ENCODE data around the gene NRG3.

Gene NRG3

GRCh38 chr10:82128527-82128926, 253.5 kb downstream of the NRG3 start:
- DNase-seq, result no peak

- DNase-seq, result no peak
Observed at GRCh38 chr10:82136103-82136502, 261.1 kb downstream of the NRG3 start.

GRCh38 chr10:82144153-82144552, 269.2 kb downstream of the NRG3 start:
- DNase-seq, result no peak

- no peak for DNase-seq
Observed at GRCh38 chr10:82148764-82149163, 273.8 kb downstream of the NRG3 start.

GRCh38 chr10:82149674-82150073, 274.7 kb downstream of the NRG3 start:
- DNase-seq, result no peak

- DNase-seq, result peak in 1 of 3 donors; percentile 1
Observed at GRCh38 chr10:82150123-82150900, 275.3 kb downstream of the NRG3 start.

GRCh38 chr10:82160307-82160706, 285.3 kb downstream of the NRG3 start:
- no peak for DNase-seq

- no peak for DNase-seq
Observed at GRCh38 chr10:82161264-82161663, 286.3 kb downstream of the NRG3 start.

GRCh38 chr10:82162549-82163195, 287.7 kb downstream of the NRG3 start:
- no peak for DNase-seq

GRCh38 chr10:82171899-82172298, 296.9 kb downstream of the NRG3 start:
- DNase-seq, result no peak

GRCh38 chr10:82176587-82176986, 301.6 kb downstream of the NRG3 start:
- no peak for DNase-seq

- DNase-seq, result no peak
Observed at GRCh38 chr10:82190432-82191260, 315.7 kb downstream of the NRG3 start.

- DNase-seq, result no peak
Observed at GRCh38 chr10:82191653-82192052, 316.7 kb downstream of the NRG3 start.

- DNase-seq, result no peak
Observed at GRCh38 chr10:82192665-82193064, 317.7 kb downstream of the NRG3 start.

- DNase-seq, result no peak
Observed at GRCh38 chr10:82194419-82194818, 319.4 kb downstream of the NRG3 start.

GRCh38 chr10:82206831-82207230, 331.8 kb downstream of the NRG3 start:
- DNase-seq, result no peak

- no peak for DNase-seq
Observed at GRCh38 chr10:82208726-82209125, 333.7 kb downstream of the NRG3 start.

- DNase-seq, result no peak
Observed at GRCh38 chr10:82210331-82210730, 335.3 kb downstream of the NRG3 start.

GRCh38 chr10:82211346-82211745, 336.4 kb downstream of the NRG3 start:
- DNase-seq, result no peak

GRCh38 chr10:82212753-82213152, 337.8 kb downstream of the NRG3 start:
- no peak for DNase-seq

GRCh38 chr10:82213784-82214183, 338.8 kb downstream of the NRG3 start:
- no peak for DNase-seq

GRCh38 chr10:82221056-82221455, 346.1 kb downstream of the NRG3 start:
- no peak for DNase-seq

- DNase-seq, result no peak
Observed at GRCh38 chr10:82221601-82222149, 346.7 kb downstream of the NRG3 start.

All from suppressor macrophage treated with lipopolysaccharide for 1 hour (primary cell).